GM23248 (cell line): ENCODE results near the gene FHL1. TPM values are rescaled to one million over a fixed set of nuclear protein-coding genes. Genes with fewer than 3 reads are reported as not detected.

Experiments used
- DNase-seq: peaks from one replicate; pipeline ENCODE4 v3.0.0-alpha.2; 2015
- H2AFZ ChIP-seq: fragments of 200-600 bp; sonication (generic); 2 replicates; pipeline ENCODE4 v1.6.1; 2016; ENCODE audit warnings: antibody characterized with exemption
- H3F3A ChIP-seq: fragments of 200-600 bp; sonication (generic); 2 replicates; pipeline ENCODE4 v1.6.1; 2016; ENCODE audit warnings: mild to moderate bottlenecking, antibody characterized with exemption, mixed run types; ENCODE audit not compliant: insufficient read depth
- H3K27ac ChIP-seq: fragments of 200-600 bp; sonication (generic); 2 replicates; pipeline ENCODE4 v1.5.1; 2016; ENCODE audit warnings: mild to moderate bottlenecking
- H3K27me3 ChIP-seq: fragments of 200-600 bp; sonication (generic); replicated peaks from 2 replicates; pipeline ENCODE4 v1.6.1; 2016; ENCODE audit warnings: mild to moderate bottlenecking; ENCODE audit not compliant: insufficient read depth
- H3K36me3 ChIP-seq: fragments of 200-600 bp; sonication (generic); 2 replicates; pipeline ENCODE4 v1.6.1; 2016; ENCODE audit warnings: low read depth, mild to moderate bottlenecking
- H3K4me1 ChIP-seq: fragments of 200-600 bp; sonication (generic); 2 replicates; pipeline ENCODE4 v1.6.1; 2016; ENCODE audit warnings: mild to moderate bottlenecking; ENCODE audit not compliant: insufficient read depth
- H3K4me2 ChIP-seq: fragments of 200-600 bp; sonication (generic); one replicate; pipeline ENCODE4 v1.6.1; 2016; ENCODE audit warnings: mild to moderate bottlenecking; ENCODE audit not compliant: unreplicated experiment
- H3K4me3 ChIP-seq: fragments of 200-600 bp; sonication (generic); 2 replicates; pipeline ENCODE4 v1.5.1; 2016; ENCODE audit warnings: mild to moderate bottlenecking
- H3K79me2 ChIP-seq: fragments of 200-600 bp; sonication (generic); 2 replicates; pipeline ENCODE4 v1.6.1; 2016; ENCODE audit warnings: mild to moderate bottlenecking; ENCODE audit not compliant: insufficient read depth
- H3K9ac ChIP-seq: fragments of 200-600 bp; sonication (generic); 2 replicates; pipeline ENCODE4 v1.6.1; 2016; ENCODE audit warnings: mild to moderate bottlenecking
- H3K9me2 ChIP-seq: fragments of 200-600 bp; sonication (generic); 2 replicates; pipeline ENCODE4 v1.6.1; 2016; ENCODE audit warnings: mixed run types, mild to moderate bottlenecking, moderate library complexity; ENCODE audit not compliant: insufficient read depth
- H3K9me3 ChIP-seq: fragments of 200-600 bp; sonication (generic); one replicate; pipeline ENCODE4 v1.6.1; 2017; ENCODE audit warnings: low read depth
- H4K20me1 ChIP-seq: fragments of 200-600 bp; sonication (generic); 2 replicates; pipeline ENCODE4 v1.6.0; 2016; ENCODE audit not compliant: insufficient read depth
- EZH2 ChIP-seq: fragments of 200-600 bp; sonication (generic); IDR thresholded peaks from 2 replicates; pipeline ENCODE4 v1.6.1; 2018; ENCODE audit warnings: antibody characterized with exemption, mild to moderate bottlenecking; ENCODE audit not compliant: insufficient read depth, poor library complexity, severe bottlenecking
- EZH2phosphoT487 ChIP-seq: fragments of 200-600 bp; sonication (generic); IDR thresholded peaks from 2 replicates; pipeline ENCODE4 v1.6.1; 2018; ENCODE audit warnings: antibody characterized with exemption, moderate library complexity, mild to moderate bottlenecking, low read depth; ENCODE audit not compliant: insufficient read depth
- WGBS, 2 experiments: methylation state at CpG; one replicate each; pipeline ENCODE4 v1.1.6; 2015 to 2017; ENCODE audit warnings: low lambda C conversion rate in 2 of 2, low coverage in 1 of 2; ENCODE audit errors: missing lambda C conversion rate in 2 of 2; 5-methylcytosine and 5-hydroxymethylcytosine counted together
- in situ Hi-C: fragments of 300-500 bp; cut with MboI; formaldehyde crosslinking; loops from 2 replicates; pipeline ENCODE4 v1.15.0; 2020
- polyA plus RNA-seq: library from polyadenylated mRNA; unstranded; fragments of >200 nt; fragmentation: Nextera tagmentation; extraction: Ambion mirVana; gene quantifications from 2 replicates; pipeline ENCODE4 v1.2.1, GENCODE V29; 2016
- total RNA-seq: library from RNA; depleted of rRNA; stranded (reverse); fragments of >200 nt; shearing (Covaris generic); gene quantifications from 2 replicates; pipeline ENCODE4 v1.2.3, GENCODE V29; 2014

Gene FHL1
- total and polyA plus RNA-seq, 2 experiments from 2014 or later, result 55.8 to 57.5 TPM

- Histone ChIP-seq H3K4me3 (no peak overlapping the region), H2AFZ (no peak overlapping the region), H3F3A (peaks cover 11% of the 10 kb centered on the region), H3K79me2 (no peaks in the 10 kb centered on the region), H3K27me3 (no peaks in the 10 kb centered on the region), H3K9me3 (no peaks in the 10 kb centered on the region), H3K27ac (no peak overlapping the region), H3K4me2 (no peak overlapping the region), H3K9me2 (no peaks in the 10 kb centered on the region), H4K20me1 (no peaks in the 10 kb centered on the region), H3K4me1 (peaks cover 22% of the 10 kb centered on the region), H3K36me3 (no peaks in the 10 kb centered on the region), H3K9ac (no peak overlapping the region)
- in situ Hi-C loops, result no loop called here
- WGBS, 2 experiments, result 31 to 38% methylated on average over 13 to 28 of the region's 28 CpGs
- DNase-seq, result peak; percentile 72
- no peak for TF ChIP-seq EZH2
- TF ChIP-seq EZH2phosphoT487, result no peak
Observed at GRCh38 chrX:136209016-136209738, 61.8 kb downstream of the FHL1 start.

- in situ Hi-C loops, result no loop called here
- Histone ChIP-seq H3F3A (peaks cover 11% of the 10 kb centered on the region; the same call in 1 of the 2 replicates), H3K4me3 (no peak overlapping the region), H3K9me2 (no peaks in the 10 kb centered on the region), H4K20me1 (no peaks in the 10 kb centered on the region), H3K4me1 (peaks cover 22% of the 10 kb centered on the region), H3K9me3 (no peaks in the 10 kb centered on the region), H3K79me2 (no peaks in the 10 kb centered on the region), H2AFZ (no peak overlapping the region), H3K27ac (no peak overlapping the region), H3K27me3 (no peaks in the 10 kb centered on the region), H3K4me2 (no peak overlapping the region), H3K36me3 (no peaks in the 10 kb centered on the region), H3K9ac (no peak overlapping the region)
- DNase-seq, result no peak
- WGBS, 2 experiments, result 49 to 71% methylated on average over 7 to 9 of the region's 9 CpGs
- TF ChIP-seq EZH2 (no peak), EZH2phosphoT487 (no peak)
Observed at GRCh38 chrX:136209751-136210150, 62.4 kb downstream of the FHL1 start.

- H3K4me2 ChIP-seq, result no peak overlapping the region
- H3K9me3 ChIP-seq, result no peaks in the 10 kb centered on the region
- no peak for TF ChIP-seq EZH2phosphoT487
- TF ChIP-seq EZH2, result no peak
- in situ Hi-C loops, result no loop called here
- H3K9me2 ChIP-seq, result no peaks in the 10 kb centered on the region
- no peak for DNase-seq
- 86 to 87% methylated on average over 7 of the region's 7 CpGs for WGBS, 2 experiments
- H3K4me3 ChIP-seq, result no peak overlapping the region
- no peaks in the 10 kb centered on the region for H4K20me1 ChIP-seq
- H2AFZ ChIP-seq, result no peak overlapping the region
- H3K4me1 ChIP-seq, result peaks cover 22% of the 10 kb centered on the region
- no peaks in the 10 kb centered on the region for H3K27me3 ChIP-seq
- H3F3A ChIP-seq, result peaks cover 6% of the 10 kb centered on the region; the same call in 1 of the 2 replicates
- H3K27ac ChIP-seq, result no peak overlapping the region
- H3K9ac ChIP-seq, result no peak overlapping the region
- H3K36me3 ChIP-seq, result no peaks in the 10 kb centered on the region
- H3K79me2 ChIP-seq, result no peaks in the 10 kb centered on the region
Observed at GRCh38 chrX:136210243-136210642, 62.9 kb downstream of the FHL1 start.

GRCh38 chrX:136210806-136211205 lies 63.5 kb downstream of the FHL1 start:
- Histone ChIP-seq H4K20me1 (no peaks in the 10 kb centered on the region), H3K9me3 (no peaks in the 10 kb centered on the region), H3K79me2 (no peaks in the 10 kb centered on the region), H3K4me2 (no peak overlapping the region), H3K4me3 (no peak overlapping the region), H3K4me1 (peaks cover 24% of the 10 kb centered on the region), H3K9me2 (no peaks in the 10 kb centered on the region), H2AFZ (no peak overlapping the region), H3F3A (peaks cover 6% of the 10 kb centered on the region), H3K27ac (no peak overlapping the region), H3K27me3 (no peaks in the 10 kb centered on the region), H3K36me3 (no peaks in the 10 kb centered on the region), H3K9ac (no peak overlapping the region)
- TF ChIP-seq EZH2phosphoT487, result no peak
- no peak for DNase-seq
- in situ Hi-C loops, result no loop called here
- 57 to 73% methylated on average over 5 of the region's 5 CpGs for WGBS, 2 experiments
